SK-N-MC (cell line): ENCODE data around the gene DLG5.
A peak's percentile ranks its signal among the peaks of the same experiment; 100 is the strongest.

ENCODE experiments used
- DNase-seq: peaks from one replicate; pipeline ENCODE4 v3.0.0-alpha.2; 2011; ENCODE audit warnings: low read depth, low spot score
- H3K27ac ChIP-seq: fragments of 200-600 bp; sonication (generic); 2 replicates; pipeline ENCODE4 v1.5.1; 2016; ENCODE audit warnings: mixed run types
- H3K36me3 ChIP-seq: fragments of 200-600 bp; sonication (generic); 2 replicates; pipeline ENCODE4 v1.6.1; 2017; ENCODE audit warnings: antibody characterized with exemption, low read length, mixed read lengths; ENCODE audit not compliant: insufficient read depth
- H3K4me3 ChIP-seq: fragments of 200-600 bp; sonication (generic); 2 replicates; pipeline ENCODE4 v1.5.1; 2016
- H3K9ac ChIP-seq: fragments of 200-600 bp; sonication (generic); 2 replicates; pipeline ENCODE4 v1.8.0; 2017; ENCODE audit warnings: mixed run types, mixed read lengths; ENCODE audit not compliant: insufficient read length
- H3K9me3 ChIP-seq: fragments of 200-600 bp; sonication (generic); 2 replicates; pipeline ENCODE4 v1.6.1; 2017; ENCODE audit warnings: low read depth, mild to moderate bottlenecking, antibody characterized with exemption, low read length, moderate library complexity, mixed read lengths
- EZH2 ChIP-seq: fragments of 200-600 bp; sonication (generic); IDR thresholded peaks from one replicate; pipeline ENCODE4 v1.6.1; 2017; ENCODE audit warnings: antibody characterized with exemption
- FOXP2 ChIP-seq: optimal IDR thresholded peaks from 2 replicates; pipeline ENCODE3; 2011; ENCODE audit warnings: mild to moderate bottlenecking, moderate library complexity; ENCODE audit not compliant: insufficient read depth; ENCODE audit errors: extremely low read length, control extremely low read depth
- POLR2AphosphoS5 ChIP-seq: IDR thresholded peaks from 2 replicates; pipeline ENCODE4 v1.6.1; 2012; ENCODE audit warnings: mild to moderate bottlenecking, low read depth, low read length, borderline replicate concordance

Gene DLG5

DNA sequence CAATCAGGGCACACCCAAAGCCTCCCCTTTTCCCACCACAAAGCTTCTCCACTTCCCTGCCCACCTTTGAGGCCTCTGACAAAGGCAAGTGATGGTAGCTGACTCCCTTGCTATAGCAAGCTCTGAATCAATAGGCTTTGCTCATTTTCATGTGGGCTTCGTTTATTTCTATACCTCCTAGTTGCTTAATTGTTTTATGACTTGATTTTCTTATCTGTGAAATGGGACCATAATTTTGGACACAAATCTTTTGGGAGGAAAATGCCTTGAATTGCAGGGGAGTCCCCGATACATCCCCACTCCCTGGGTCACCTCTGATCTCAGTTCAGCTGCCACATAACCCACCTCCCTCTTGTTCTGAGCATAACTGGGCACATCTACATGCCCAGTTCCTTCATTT, 13.7 kb upstream of the DLG5 start:
- no peak overlapping the region for H3K27ac ChIP-seq
- H3K9ac ChIP-seq, result no peak overlapping the region
- TF ChIP-seq EZH2 (no peak), POLR2AphosphoS5 (no peak), FOXP2 (no peak)
- no peak overlapping the region for H3K4me3 ChIP-seq
- no peaks in the 10 kb centered on the region for H3K9me3 ChIP-seq
- H3K36me3 ChIP-seq, result no peaks in the 10 kb centered on the region
- DNase-seq, result no peak

DNA sequence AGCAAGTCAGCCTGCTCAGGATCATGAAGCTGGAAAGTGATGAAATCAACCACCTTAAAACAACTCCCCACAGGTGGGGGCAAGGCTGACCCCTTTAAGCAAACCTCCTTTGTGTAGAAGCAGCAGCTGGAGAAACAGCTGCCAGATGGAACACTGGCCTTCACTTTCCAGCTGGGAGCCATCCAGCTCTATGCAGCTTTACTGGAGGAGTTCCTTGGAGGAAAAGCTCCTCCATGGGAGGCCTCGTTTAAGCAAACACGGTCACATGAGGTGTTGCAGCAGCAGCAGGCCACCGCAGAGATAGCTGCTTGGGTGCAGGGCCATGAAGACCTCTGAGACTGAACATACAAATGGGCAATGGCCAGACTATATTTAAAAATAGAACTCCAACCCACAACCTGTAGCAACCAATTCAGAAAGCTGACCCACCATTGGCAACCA, 13.0 kb upstream of the DLG5 start:
- no peaks in the 10 kb centered on the region for H3K36me3 ChIP-seq
- no peak overlapping the region for H3K27ac ChIP-seq
- H3K4me3 ChIP-seq, result no peak overlapping the region
- H3K9ac ChIP-seq, result no peak overlapping the region
- TF ChIP-seq EZH2, result no peak
- TF ChIP-seq FOXP2, result no peak
- TF ChIP-seq POLR2AphosphoS5, result no peak
- H3K9me3 ChIP-seq, result no peaks in the 10 kb centered on the region
- no peak for DNase-seq

DNA sequence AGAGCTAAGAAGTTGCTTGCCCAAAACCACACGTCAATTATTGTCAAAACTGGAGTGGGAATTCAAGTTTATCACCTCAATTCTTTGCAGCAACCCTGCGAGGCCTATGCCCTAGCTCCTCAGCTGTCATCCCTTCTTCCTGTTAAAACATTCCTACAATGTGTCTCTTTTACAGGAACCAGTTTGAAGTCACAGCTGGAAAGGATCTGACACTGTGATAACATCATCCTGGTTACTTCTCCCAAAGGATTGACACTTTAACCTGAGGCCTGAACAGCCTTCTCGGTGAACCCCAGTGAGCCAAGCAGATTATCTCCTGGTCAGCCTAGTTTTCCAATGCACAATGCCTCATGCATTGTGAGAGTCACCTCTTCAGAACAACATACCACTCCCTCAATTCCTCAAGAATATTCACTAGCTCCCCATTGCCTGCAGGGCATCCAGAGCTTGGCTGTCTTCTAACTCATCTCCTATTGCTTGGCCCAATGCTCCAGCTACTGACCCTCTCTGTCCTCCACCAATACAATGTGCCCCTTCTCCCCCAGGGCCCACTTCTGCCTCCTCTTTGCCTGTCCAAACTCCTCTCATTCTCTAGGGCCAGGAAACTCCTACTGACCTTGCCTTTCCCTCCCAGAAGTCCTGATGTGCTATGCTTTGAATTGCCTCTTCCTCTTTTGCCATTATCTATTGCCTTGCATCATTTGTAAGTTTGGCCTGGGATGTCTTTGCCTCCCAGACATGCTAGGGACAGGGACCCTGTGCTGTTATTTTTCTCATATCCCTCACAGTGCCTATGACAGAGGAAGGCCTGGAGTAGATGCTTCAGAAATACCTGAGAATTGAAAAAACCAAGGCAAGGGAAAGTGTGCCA, 10.4 kb upstream of the DLG5 start:
- no peak overlapping the region for H3K4me3 ChIP-seq
- TF ChIP-seq POLR2AphosphoS5 (no peak), EZH2 (no peak), FOXP2 (no peak)
- DNase-seq, result no peak

DNA sequence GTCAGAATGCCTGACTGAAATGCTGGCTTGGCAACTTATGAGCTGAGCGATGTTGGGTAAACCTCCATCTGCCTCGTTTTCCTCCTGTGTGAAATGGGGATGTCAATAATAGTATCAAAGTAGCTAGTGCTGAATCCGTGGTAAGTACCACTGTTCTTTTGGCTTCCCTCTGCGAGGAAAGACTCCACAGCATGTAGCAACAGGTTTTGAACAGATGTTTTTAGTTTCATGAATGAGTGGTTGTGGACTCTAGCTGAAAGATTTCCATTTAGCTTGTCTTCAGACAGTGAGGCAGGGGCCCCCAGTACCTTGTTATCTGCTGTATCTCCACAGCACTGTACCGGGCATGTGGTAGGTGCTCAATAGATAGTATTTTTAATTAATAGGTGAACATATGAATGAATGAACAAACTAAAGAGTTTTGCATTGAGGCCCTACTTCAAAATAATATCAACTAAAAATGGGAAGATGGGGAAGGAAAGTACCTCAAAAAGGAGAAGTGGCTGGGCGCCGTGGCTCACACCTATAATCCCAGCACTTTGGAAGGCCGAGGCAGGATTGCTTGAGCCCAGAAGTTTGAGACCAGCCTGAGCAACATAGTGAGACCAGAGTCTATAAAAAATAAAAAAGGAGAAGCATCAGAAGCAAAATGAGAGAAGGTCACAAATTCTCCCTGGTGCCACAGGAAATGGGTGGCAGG, 5.6 kb upstream of the DLG5 start:
- Histone ChIP-seq H3K9me3 (no peaks in the 10 kb centered on the region), H3K36me3 (no peaks in the 10 kb centered on the region), H3K27ac (no peak overlapping the region), H3K4me3 (no peak overlapping the region), H3K9ac (no peak overlapping the region)
- TF ChIP-seq POLR2AphosphoS5 (no peak), FOXP2 (no peak), EZH2 (no peak)
- DNase-seq, result no peak

More for the DNA sequence above, 10.4 kb upstream of the DLG5 start:
- Histone ChIP-seq H3K9ac (no peak overlapping the region), H3K36me3 (no peaks in the 10 kb centered on the region), H3K27ac (no peak overlapping the region), H3K9me3 (no peaks in the 10 kb centered on the region)

DNA sequence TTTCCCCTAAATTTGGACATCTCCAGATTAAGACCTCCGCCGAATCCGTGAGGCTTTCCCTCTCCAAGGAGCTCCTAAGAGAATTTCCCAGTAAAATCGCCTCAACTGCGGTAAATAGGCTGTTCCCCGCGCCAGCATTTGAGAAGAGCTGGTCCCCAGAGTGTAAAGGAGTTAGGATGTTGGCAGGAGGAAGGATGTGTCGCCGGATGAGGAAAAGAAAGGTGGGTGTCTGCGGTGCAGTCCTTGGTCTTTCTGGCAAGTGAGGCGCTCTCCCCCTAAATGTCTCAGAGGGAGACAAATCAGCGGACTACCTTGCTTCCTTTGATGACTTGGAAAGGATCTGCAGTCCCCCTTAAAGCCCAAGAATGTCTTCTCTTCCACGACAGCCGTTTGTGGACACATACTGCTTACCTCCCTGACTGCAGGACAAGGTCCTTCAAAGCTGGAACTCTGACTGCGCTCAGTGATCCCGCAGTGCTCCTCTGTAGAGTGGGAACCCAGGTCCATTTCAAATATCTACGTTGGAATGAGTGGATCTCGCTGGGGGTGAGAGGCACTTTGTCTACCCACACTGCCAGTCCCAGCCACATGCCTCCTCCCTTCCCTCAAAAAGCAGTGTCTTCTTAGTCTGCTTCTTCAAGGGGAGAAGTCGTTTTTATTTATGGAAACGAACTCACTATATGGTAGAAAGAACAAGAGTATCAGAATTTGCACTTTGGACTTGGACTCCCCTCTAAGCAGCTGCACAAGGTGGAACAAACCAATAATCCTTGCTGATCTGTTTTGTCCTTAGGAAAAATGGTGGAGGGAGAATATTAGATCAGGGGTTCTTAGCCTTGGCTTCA, 1.1 kb upstream of the DLG5 start:
- H3K4me3 ChIP-seq, result peak overlapping the region; percentile 71
- no peak overlapping the region for H3K27ac ChIP-seq
- DNase-seq, result no peak

DNA sequence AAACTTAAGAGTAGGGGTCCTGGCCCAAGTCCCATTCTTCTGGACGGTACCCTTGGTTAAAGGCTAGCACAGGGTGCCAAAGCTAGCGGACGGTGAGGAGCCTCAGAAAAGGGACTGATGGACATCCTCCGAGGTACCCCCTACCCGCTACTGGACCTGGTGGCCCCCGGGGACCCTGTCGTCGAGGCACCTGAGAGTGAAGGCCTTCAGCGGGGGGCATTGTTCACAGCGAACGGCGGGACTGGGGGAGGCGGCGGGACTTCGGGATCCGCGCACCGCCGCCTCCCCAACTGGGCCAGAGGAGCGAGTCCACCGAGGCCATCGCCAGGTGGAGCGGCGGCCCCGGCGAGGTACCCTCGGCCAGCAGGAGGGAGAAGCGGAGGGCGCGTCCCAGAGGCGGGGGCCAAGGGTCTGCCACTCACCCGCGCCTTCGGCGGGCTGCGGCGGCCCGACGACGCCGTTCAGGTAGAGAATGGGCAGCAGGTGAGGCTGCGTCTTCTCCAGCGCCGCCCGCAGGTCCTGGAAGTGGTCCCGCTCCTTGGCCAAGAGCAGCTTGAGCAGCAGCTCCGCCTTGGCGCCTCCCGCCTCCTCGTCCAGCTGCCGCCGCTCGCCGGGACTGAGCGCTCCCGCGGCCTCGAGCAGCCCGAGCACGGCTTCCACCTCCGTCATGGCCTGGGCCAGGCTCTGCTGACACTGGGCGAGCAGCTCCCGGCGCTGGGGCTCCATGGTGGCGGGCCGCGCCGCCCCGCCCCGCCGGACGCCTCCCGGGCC, 575 bp downstream of the DLG5 start:
- Histone ChIP-seq H3K27ac (no peak overlapping the region), H3K9me3 (no peaks in the 10 kb centered on the region), H3K4me3 (peak overlapping the region; percentile 78), H3K9ac (peak overlapping the region; percentile 67), H3K36me3 (no peaks in the 10 kb centered on the region)
- TF ChIP-seq FOXP2, result no peak
- no peak for TF ChIP-seq EZH2
- no peak for TF ChIP-seq POLR2AphosphoS5
- no peak for DNase-seq

More for the DNA sequence above, 1.1 kb upstream of the DLG5 start:
- no peak overlapping the region for H3K9ac ChIP-seq
- H3K36me3 ChIP-seq, result no peaks in the 10 kb centered on the region
- H3K9me3 ChIP-seq, result no peaks in the 10 kb centered on the region
- no peak for TF ChIP-seq FOXP2
- TF ChIP-seq POLR2AphosphoS5, result no peak
- TF ChIP-seq EZH2, result no peak

DNA sequence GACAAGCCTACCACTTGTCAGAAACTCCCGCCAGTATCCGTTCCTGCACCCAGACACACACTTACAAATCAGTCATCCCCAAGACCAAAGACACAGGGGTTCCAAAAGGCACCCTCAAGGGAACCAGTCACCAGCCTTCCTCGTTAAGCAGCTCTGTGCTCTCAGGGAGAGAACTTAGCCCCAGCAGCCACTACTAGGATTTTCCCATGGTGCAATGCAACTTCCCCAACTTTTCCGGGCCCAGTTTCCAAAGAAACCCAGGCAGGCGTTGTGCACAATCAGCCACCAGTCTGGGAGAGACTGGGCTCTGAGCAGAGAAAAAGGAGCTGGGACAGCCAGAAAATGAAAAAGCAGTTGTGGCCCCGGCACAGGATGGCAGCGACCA, 1.2 kb downstream of the DLG5 start:
- H3K9ac ChIP-seq, result peak overlapping the region; percentile 7
- no peak overlapping the region for H3K27ac ChIP-seq

More for the DNA sequence above, 1.2 kb downstream of the DLG5 start:
- peak overlapping the region; percentile 78 for H3K4me3 ChIP-seq
- no peaks in the 10 kb centered on the region for H3K36me3 ChIP-seq
- H3K9me3 ChIP-seq, result no peaks in the 10 kb centered on the region
- TF ChIP-seq POLR2AphosphoS5, result no peak
- TF ChIP-seq FOXP2, result no peak
- TF ChIP-seq EZH2, result no peak
- DNase-seq, result no peak
